GM10266 (cell line): ENCODE measurements around the gene GMDS.

Source experiments
- DNase-seq: peaks from one replicate; pipeline ENCODE4 v3.0.0; 2012; ENCODE audit errors: extremely low spot score
- TF ChIP-seq, protein P1 (sequence below): IDR thresholded peaks from 2 replicates; pipeline ENCODE4 v1.5.1; 2012; ENCODE audit warnings: mild to moderate bottlenecking, low read depth; ENCODE audit not compliant: control insufficient read depth, insufficient read depth; ENCODE audit errors: missing control alignments

The GMDS gene

DNA sequence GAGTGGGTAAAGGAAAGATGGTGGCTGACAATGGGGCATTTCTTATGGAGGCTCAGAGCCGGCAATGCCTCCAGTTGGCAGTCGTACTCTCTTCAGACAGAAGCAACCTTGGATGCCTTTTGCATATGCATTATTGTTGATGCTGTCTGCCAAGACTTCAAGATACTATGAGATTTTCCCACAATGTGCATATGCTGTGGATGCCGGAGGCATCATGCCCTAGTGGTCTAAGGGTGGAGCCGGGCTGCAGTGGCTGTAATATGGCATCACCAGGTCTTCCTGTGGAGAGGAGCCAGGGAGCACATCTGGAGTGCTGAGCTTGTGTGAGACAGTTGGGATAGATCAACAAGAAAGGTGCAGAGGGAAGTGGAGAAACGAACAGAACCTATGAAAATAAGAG lies 530.8 kb downstream of the GMDS start:
- DNase-seq: no peak
- TF ChIP-seq, protein P1, sequence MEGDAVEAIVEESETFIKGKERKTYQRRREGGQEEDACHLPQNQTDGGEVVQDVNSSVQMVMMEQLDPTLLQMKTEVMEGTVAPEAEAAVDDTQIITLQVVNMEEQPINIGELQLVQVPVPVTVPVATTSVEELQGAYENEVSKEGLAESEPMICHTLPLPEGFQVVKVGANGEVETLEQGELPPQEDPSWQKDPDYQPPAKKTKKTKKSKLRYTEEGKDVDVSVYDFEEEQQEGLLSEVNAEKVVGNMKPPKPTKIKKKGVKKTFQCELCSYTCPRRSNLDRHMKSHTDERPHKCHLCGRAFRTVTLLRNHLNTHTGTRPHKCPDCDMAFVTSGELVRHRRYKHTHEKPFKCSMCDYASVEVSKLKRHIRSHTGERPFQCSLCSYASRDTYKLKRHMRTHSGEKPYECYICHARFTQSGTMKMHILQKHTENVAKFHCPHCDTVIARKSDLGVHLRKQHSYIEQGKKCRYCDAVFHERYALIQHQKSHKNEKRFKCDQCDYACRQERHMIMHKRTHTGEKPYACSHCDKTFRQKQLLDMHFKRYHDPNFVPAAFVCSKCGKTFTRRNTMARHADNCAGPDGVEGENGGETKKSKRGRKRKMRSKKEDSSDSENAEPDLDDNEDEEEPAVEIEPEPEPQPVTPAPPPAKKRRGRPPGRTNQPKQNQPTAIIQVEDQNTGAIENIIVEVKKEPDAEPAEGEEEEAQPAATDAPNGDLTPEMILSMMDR: no peak

DNA sequence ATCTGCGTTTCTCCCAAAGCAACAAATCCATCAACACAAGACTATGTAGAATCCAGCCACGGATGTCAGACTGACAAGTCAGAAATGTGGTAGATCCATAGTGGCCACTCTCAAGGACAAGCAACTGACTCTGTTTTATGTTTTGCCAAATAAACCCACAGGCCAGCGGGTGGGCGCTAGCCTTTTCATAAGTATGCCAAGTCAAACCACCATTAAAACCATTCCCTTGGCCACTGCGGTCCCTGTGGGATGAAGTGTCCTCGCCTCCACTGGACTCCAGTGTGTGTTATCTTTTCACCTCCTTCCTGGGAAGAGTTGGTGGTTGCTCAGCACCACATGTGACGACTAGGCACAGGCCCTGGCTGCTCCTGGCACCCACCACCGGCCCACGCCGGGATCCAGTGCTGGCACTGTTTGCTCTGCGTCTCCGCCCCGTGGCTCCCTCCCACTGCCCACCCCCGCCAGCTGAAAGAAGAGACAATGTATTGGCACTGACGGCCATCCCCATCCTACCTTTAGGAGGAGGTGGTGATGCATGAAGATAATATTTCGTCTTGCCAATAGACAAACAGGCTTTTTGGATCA lies 532.3 kb downstream of the GMDS start:
- no peak for DNase-seq
- TF ChIP-seq, protein P1: no peak

DNA sequence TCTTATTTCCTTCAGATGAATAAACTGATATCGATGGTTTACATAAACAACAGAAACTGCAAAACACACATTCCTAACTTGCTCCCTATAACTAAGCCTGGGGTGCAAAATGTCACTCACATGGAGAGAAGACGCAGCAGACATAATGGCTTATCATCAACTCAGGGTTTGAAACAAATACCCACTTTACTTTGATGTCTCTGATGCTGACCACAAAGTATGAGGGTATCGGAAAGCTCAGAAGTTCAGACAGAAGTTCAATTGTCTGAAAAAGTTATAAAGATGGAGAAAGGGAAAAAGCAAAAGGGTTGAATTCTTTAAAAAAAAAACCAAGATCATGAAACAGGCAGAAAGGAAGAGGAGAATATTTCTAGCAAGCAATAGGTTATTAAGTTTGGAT lies 533.0 kb downstream of the GMDS start:
- no peak for DNase-seq
- TF ChIP-seq, protein P1: no peak

DNA sequence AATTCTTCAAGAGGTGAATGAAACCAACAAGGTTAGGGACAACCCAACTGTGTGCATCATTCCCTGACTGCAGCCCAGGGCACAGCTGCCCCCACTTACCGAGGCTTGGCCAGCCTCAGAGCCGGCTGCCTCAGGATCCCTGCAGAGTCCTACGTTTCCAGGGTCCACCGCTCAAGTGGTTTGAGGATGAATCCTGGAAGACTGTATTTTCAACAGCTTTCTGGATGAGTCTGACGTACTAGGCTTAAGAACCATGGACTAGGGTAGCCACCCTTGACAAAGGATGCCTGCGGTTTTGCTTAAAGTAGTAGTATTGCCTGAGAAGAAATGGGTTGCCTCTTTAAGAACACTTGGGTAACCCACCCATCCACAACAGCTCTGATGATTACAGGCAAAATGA lies 534.3 kb downstream of the GMDS start:
- TF ChIP-seq, protein P1: no peak
- DNase-seq: no peak

DNA sequence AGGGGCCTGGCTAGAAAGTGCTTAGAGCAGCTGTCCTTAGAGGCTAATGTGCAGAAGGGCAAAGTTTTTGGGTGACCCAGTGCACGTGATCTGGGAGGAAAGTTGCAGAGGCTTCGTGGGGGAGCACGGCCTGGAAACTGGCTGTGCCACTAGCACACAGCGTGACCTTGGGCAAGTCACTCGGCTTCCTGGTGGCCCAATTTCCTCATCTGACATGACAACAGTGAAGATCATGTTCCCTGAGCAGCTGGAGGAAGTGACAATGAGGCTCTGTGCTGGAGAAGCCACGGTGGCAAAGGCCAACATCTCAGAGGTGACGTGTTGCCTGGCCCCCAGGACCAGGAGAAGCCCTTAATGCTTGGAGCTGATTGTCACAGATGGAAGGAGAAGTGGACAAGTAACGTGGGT lies 536.2 kb downstream of the GMDS start:
- TF ChIP-seq, protein P1: no peak
- no peak for DNase-seq

DNA sequence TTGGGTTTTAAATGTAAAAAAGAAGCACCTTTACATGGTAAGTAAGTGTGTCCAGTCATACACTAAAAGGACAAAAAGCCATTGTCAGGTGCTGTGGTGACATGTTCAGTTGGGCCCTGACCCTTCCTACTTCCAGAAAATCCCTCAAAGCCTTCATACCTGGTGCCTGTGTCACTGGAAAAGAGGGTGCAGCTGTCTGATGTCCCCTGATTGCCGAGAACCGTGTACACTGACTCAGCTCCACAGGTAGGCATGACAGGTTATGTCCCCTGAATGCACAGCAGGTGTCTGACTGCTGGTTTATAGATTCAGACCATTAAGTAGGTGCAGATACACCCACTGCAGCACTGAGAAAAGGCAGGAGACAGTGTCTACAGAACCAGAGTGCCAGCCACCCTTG lies 536.6 kb downstream of the GMDS start:
- DNase-seq: no peak
- TF ChIP-seq, protein P1: no peak

DNA sequence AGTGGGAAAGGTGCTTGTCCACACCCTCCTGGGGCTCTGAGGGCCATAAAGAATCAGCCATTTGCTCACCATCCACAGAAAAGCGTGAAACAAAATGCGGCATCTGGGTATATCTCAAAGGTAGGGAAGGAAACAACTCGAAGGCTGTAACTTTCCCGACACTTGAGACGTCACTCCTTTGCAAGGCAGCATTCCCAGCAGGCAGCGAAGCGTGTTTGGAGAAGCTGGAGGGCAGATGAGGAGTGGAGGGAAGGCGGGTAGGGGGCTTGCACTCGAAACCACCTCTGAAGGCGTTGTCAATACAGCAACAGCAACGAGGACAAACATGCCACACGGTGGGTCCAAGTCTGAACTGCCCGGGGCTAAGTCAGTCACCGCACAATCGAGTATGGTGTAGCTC lies 537.3 kb downstream of the GMDS start:
- TF ChIP-seq, protein P1: no peak
- DNase-seq: no peak
